Peyer's patch (tissue), 4 donors: ENCODE measurements around the gene TRIM4.

Source experiments
- CTCF ChIP-seq, 6 experiments: fragments of 450-650 bp in 4 of 6; fragments of 200-600 bp in 2 of 6; sonication (generic) in 1 of 6; IDR thresholded peaks; one replicate each; pipeline ENCODE4 v1.5.1; 2017 to 2019; ENCODE audit warnings: antibody characterized with exemption in 6 of 6, mild to moderate bottlenecking in 3 of 6, moderate library complexity in 1 of 6
- POLR2A ChIP-seq, 2 donors: fragments of 450-650 bp; IDR thresholded peaks; one replicate each; pipeline ENCODE4 v1.5.1; 2017; ENCODE audit warnings: antibody characterized with exemption in 2 of 2, mild to moderate bottlenecking in 2 of 2, moderate library complexity in 2 of 2

- TF ChIP-seq CTCF (IDR thresholded peaks at IDR 0.05) (peak in 4 of 6 experiments; percentile 19 to 49 (median 44)), POLR2A (IDR thresholded peaks at IDR 0.05) (no peak)
Observed at GRCh38 chr7:99928994-99929729, 9.8 kb upstream of the TRIM4 start, which contains the start of gene GJC3.
